A549 (cell line): Measurements from ENCODE around the gene MAGI1.

Source experiments
- CEBPB ChIP-seq, 2 experiments: fragments of >200 bp in 1 of 2; sonication (Bioruptor Twin) in 1 of 2; formaldehyde crosslinking in 1 of 2; IDR thresholded peaks; 2 replicates each; pipeline ENCODE4 v1.6.1; 2012 to 2016
- CTCF ChIP-seq: fragments of >200 bp; sonication (Bioruptor Twin); formaldehyde crosslinking; IDR thresholded peaks from 3 replicates; pipeline ENCODE4 v1.5.1; 2016
- E2F6 ChIP-seq: IDR thresholded peaks from 2 replicates; pipeline ENCODE4 v1.6.1; 2012; ENCODE audit warnings: low read depth, borderline replicate concordance
- PHF8 ChIP-seq: fragments of 200-600 bp; sonication (generic); IDR thresholded peaks from 2 replicates; pipeline ENCODE4 v1.6.1; 2016; ENCODE audit warnings: low read depth, mild to moderate bottlenecking, antibody characterized with exemption, moderate library complexity, borderline replicate concordance
- POLR2A ChIP-seq: IDR thresholded peaks from 2 replicates; pipeline ENCODE4 v1.6.1; 2012; ENCODE audit warnings: mild to moderate bottlenecking, low read length
- POLR2AphosphoS2 ChIP-seq: conservative IDR thresholded peaks from 2 replicates; pipeline ENCODE4 v1.6.1; 2012; ENCODE audit warnings: low read length, improper control_type of control experiment, inconsistent platforms
- RAD21 ChIP-seq, 2 experiments: fragments of >200 bp in 1 of 2; sonication (Bioruptor Twin) in 1 of 2; formaldehyde crosslinking in 1 of 2; IDR thresholded peaks in 1 of 2; conservative IDR thresholded peaks in 1 of 2; 2 replicates in 1 of 2; 3 replicates in 1 of 2; pipeline ENCODE4 v1.6.1; 2012 to 2018; ENCODE audit warnings: inconsistent platforms in 1 of 2

- TF ChIP-seq E2F6 (no peak), CEBPB (IDR thresholded peaks at IDR 0.05) (no peak), POLR2A (no peak), POLR2AphosphoS2 (no peak), CTCF (no peak), PHF8 (no peak), RAD21 (conservative IDR thresholded peaks at IDR 0.05 in 1 of 2, IDR thresholded peaks at IDR 0.05 in 1 of 2) (no peak)
These were observed 116.3 kb downstream of the MAGI1 start for GRCh38 chr3:65922441-65922840.
